Measurements from ENCODE around the gene TBX15.
A peak's percentile ranks its signal among the peaks of the same experiment; 100 is the strongest.

TBX15 gene

DNA sequence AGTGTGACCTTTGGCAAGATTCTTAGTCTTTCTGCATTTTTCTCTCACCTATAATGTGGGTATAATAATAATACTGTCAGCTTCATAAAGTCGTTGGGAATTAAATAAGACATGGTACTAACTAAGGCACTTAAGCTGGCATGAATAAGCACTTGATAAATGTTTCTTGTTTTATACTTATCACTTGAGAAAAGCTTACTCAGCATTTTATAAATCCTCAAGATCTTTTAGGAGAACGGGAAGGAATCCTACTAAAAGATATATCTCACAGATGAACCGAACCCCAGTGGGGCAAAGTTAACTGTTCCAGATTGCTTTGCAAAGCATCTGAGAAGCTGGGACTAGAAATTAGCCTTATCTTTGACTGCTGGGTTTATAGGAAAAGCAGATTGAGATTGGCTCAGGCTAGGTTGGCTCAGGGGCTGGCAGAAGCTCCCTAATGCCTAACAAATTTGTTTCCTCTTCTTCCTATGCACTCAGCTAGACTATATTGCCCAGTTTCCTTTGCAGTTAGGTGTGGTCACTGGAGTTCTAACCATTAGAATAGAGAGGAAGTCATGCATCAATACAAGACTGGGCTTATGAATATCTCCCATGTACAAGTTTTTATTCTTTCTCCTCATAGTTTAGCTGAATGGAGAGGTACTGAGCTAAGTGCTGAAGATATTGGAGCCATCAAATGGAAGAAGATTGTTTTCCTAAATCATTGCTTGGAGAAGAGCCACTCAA lies 110.3 kb downstream of the TBX15 start:
- DNase-seq, result no peak

DNA sequence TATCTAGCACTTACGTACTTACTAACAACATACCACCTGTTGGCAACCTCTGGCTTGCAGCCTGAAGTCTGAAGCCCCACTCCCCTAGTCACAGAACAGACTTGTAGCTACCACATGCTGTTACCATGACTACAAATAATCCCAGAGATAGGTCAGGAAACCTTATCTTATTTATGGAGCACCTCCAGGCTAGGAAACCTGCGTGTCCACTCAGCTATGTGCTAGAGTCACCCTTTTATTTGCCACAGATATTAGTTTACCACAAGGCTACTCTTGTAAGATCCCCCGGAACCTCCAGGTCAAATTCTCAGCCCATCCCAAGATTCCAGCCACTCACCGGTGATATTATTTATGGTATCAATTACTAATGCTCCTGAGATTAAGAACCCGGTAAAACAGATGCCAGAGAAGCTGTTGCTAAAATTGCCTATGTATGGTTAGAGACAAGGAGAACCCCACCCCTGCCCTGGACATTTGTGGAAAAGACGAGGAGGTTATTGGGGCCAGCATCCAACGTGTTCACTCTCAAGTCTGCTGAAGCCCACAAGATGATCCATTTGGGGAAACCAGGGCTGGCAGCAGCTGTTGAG lies 116.5 kb downstream of the TBX15 start:
- no peak for DNase-seq

DNA sequence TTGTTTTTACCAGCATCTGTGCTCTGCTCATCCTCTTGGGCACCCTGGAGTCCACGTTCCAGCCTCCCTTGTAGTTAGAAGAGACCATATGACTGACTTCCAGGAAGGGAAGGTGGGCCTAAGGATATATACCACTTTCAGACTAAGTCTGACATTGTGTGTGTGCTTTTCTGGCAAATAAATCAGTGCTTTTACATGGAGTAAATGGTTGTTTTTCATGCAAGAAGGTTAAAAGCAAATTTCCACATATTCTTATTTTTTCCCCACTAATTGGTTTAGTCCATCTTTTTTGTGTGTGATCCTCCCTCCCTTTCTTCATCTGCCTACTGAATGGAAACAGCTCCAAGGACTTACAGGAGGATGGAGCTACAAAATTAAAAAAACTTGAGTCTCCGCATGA lies 119.8 kb downstream of the TBX15 start:
- DNase-seq, result no peak

DNA sequence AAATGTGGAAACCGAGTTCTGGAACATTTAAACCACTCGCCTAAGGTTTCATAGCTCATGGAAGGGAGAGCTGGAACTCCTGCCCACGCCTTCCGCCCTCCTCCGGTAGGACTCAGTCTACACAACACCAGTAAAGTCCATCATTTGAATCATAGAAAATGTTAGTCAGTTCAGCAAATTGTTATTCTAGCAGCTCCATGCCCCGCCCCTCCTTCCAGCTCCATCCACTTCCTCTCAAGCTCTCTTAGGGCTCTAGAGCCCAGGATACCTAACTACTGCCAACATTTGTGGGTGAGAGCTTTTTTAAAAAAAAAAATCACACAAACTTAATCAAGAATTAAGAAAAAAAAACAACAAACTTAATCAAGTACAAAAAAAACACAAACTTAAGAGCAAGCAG lies 121.8 kb downstream of the TBX15 start:
- DNase-seq, result no peak

DNA sequence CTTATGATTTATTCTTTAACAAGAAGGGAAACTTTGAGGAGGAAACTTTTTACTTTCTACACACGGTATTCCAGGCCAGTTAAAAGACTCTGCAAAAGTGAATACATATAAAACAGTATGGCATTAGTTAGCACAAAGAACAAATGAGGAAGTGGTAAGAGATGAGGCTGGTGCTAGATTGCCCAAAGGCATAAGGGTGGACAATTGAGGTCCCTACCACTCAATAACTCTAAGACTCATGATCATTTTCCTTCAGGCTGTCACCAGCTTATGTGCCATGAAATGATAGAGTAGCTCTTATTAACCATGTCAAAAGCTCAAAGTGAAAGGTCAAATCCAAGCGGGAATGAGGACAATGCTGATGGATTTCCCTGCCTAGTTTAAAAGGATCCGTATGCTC lies 124.5 kb downstream of the TBX15 start:
- no peak for DNase-seq

DNA sequence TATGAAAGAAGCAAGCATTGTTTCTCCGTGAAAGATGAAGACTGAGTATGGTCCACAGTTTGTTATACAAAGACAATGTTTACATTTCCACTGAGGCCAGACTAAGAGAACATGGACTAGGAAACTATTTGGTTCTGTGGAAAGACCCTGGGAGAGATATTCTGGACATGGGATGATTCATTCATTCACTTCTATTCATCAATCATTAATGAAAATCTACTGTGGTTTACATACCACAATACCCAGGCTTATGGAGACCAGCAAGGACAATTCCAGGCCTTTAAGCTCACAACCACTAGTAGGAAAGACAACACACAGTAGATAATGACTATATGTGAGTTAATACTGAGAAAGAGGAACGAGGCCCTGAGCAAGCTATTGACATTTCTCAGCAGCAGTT lies 125.4 kb downstream of the TBX15 start:
- no peak for DNase-seq

DNA sequence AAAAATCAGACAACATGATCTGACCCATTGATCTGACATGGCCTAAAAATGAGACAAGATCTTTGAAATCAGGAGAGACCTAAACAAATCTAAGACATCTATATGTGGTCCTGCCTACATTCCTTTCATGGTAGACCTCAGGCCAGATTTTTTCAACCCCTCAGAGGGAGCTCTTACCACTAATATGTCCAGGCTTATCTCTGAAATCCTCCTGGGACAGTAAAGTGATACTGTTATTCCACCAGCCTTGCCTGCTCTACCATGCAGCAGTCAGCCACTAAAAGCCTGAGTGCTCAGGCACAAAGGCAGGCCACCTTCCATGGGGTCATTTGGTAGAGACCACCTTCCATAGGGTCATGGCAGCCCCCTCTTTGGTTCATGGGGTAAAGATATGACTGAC lies 126.9 kb downstream of the TBX15 start:
- DNase-seq, result no peak

DNA sequence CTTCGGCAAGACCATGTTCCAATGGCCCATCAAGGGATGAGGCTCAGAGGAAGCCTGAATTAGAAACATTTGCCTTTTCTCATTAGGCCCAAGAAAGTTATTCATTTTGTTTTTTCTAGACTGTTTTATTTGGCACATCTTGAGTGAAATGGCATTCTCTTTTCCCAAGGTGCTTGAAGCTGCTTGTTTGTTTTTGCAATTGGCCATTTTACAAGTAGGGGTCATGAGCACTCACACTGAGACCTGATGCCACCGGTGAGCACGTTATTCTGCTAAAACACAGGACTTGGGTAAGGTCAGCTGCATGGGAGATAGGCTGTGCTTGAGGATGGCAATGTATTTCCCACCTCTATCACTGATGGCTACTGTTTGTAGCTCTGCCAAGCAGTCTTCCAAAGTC lies 128.1 kb downstream of the TBX15 start:
- no peak for DNase-seq

DNA sequence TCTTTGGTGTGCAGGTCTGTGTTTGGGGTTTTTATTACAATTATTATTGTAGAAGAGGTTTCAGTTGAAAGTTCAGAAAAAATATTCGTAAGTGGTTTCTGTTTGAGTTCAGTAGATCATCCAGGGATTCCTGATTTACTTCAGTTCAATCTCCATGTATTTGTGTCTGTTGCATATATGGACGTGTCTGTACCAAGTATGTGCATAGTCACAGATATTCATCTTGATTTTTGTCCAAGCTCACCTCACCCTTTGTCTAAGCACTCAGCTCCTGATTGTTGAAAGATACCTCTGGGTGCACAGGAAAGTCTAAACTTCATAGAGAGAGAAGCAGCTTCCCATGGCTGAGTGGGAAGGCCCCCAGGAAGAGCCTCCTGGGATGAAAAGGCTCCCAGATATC lies 141.7 kb downstream of the TBX15 start:
- DNase-seq, result no peak

DNA sequence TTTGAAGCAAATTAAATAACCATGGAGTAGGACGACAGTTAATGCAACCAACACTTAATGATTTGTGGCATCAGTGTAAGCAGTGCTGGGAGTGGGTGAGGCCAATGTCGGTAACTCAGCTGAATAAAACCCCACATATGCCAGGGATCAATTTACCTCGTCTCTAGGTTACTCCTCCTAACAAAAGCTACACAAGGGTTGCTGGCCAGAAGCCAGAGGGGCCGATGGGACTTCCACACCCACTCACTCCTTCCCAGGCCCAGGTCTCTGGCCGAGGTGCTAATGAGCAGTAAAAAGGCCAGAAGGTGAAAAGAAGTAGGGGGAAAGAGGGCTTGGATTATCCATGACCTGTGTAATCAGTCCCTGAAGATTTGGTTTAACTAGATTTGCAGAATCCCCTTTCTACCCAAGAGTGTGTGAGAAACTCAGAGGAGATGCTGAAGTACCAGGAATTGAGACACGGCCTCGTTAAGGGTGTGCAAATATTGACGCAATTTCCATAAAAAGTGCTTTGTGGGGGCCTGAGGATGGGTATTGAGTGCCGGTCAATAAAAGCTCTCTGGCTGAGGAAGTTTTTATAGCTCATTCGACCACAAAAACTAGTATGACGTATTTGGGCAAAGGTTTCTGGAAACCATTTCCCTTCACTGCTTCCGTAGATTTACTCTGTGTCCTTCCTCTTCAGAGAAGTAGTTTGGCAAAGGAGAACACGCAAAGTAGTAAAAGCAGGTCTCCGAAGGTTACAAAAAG lies 145.5 kb downstream of the TBX15 start:
- DNase-seq, result peak; percentile 82

DNA sequence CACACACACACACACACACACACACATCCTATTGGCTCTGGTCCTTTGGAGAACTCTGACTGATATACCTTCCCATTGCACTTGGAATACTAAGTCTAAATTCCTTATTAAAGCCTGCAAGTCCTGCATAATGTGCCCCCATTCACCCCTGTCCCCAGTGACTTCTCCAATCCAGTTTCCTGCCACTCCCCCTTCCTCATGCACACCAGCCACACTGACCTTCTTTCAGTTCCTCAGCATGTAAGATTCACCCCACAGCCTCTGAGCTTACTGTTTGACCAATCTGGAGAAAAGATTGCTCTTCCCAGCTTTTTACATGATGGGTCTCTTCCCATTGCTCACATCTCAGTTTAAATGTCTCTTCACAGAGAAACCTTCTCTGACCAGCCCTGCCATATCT lies 146.6 kb downstream of the TBX15 start:
- no peak for DNase-seq
